ENCODE measurements around the gene CLHC1.
"Not testable (repeated sequence)": the region's sequence is repeated elsewhere in the genome, so short reads cannot be mapped to it uniquely, and the experiment has no call there.

The CLHC1 gene

GRCh38 chr2:55231546-55232083 lies 478 bp downstream of the CLHC1 start:
- no peak for DNase-seq

- DNase-seq = no peak
Measured at GRCh38 chr2:55230551-55230950, 1.5 kb downstream of the CLHC1 start.

- no peak for DNase-seq
Measured at GRCh38 chr2:55229221-55229620, 2.9 kb downstream of the CLHC1 start.

- no peak for DNase-seq
Measured at GRCh38 chr2:55228226-55228563, 3.9 kb downstream of the CLHC1 start.

GRCh38 chr2:55227437-55228225 lies 4.5 kb downstream of the CLHC1 start:
- not testable (repeated sequence) for DNase-seq

- no peak for DNase-seq
Measured at GRCh38 chr2:55225481-55226020, 6.5 kb downstream of the CLHC1 start.

- no peak for DNase-seq
Measured at GRCh38 chr2:55224761-55225261, 7.3 kb downstream of the CLHC1 start.

- no peak for DNase-seq
Measured at GRCh38 chr2:55223958-55224760, 7.9 kb downstream of the CLHC1 start.

GRCh38 chr2:55213822-55214221 lies 18.3 kb downstream of the CLHC1 start:
- DNase-seq = no peak

GRCh38 chr2:55204950-55205349 lies 27.1 kb downstream of the CLHC1 start:
- no peak for DNase-seq

- no peak for DNase-seq
Measured at GRCh38 chr2:55204536-55204935, 27.6 kb downstream of the CLHC1 start.

GRCh38 chr2:55200416-55200815 lies 31.7 kb downstream of the CLHC1 start:
- DNase-seq = no peak

- no peak for DNase-seq
Measured at GRCh38 chr2:55196526-55196925, 35.6 kb downstream of the CLHC1 start.

GRCh38 chr2:55191888-55192287 lies 40.2 kb downstream of the CLHC1 start:
- not testable (repeated sequence) for DNase-seq

- DNase-seq = not testable (repeated sequence)
Measured at GRCh38 chr2:55186837-55187236, 45.3 kb downstream of the CLHC1 start.

- no peak for DNase-seq
Measured at GRCh38 chr2:55180374-55180773, 51.7 kb downstream of the CLHC1 start.

- no peak for DNase-seq
Measured at GRCh38 chr2:55176094-55176415, 56.0 kb downstream of the CLHC1 start.

GRCh38 chr2:55175254-55176093 lies 56.6 kb downstream of the CLHC1 start:
- DNase-seq = peak; percentile 7

- DNase-seq = no peak
Measured at GRCh38 chr2:55173438-55174054, 58.5 kb downstream of the CLHC1 start.

GRCh38 chr2:55169915-55170314 lies 62.2 kb downstream of the CLHC1 start:
- no peak for DNase-seq

GRCh38 chr2:55169359-55169758 lies 62.7 kb downstream of the CLHC1 start:
- DNase-seq = no peak

Measured in NCI-H1092 (cell line).